OCI-LY3 (cell line): ENCODE measurements around the gene TNS3.

Source experiments
- EZH2phosphoT487 ChIP-seq: fragments of 200-600 bp; shearing (Covaris generic); IDR thresholded peaks from 2 replicates; pipeline ENCODE4 v1.6.1; 2018; ENCODE audit warnings: antibody characterized with exemption, mixed run types, low read depth
- TF ChIP-seq, protein P1 (sequence below): fragments of 200-600, 300-600 bp; sonication (generic); IDR thresholded peaks from 2 replicates; pipeline ENCODE4 v1.5.1; 2014; ENCODE audit warnings: antibody characterized with exemption, low read length, low read depth

DNA sequence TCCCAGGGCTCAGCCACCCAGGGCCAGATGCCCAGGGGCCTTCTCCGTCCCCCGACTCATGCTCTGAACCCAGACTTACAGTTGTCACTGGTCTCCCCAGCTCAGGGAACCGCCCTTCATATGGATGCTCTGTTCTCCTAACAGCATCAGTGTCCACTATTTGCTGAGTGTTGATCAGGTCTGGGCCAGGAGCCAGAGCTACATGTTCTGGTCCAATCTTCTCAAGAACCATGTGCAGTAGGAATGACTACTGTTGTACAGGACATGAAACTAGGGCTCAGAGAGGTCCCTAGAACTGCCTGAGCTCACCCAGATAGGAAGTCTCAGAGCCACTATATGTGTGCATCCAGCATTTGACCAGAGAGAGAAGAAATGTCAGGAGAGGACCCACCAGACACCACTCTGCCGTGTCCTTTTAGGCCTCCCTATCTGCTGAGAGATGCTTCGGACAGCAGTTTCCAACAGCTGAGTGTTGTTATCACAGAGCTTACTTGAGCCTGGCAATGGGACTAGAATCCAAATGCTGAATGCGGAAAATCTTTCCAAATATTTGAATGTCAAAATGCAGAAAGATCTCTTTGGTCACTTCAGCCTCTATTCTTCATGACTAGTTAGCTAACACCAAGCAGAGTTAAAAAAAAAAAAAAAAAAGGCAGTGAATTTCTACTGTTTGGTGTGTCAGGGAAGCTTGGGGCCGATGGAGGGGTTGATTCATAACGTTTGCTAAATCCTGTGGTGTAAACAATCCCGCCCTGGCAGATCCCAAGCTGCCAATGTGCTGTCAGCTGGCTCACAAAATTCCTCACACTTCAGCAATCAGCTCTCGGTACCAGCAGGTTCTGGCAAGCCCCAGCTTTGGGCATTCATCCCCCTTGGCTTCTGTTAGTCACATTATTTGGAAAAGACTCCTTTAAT is 246.1 kb downstream of the TNS3 start:
- TF ChIP-seq EZH2phosphoT487: no peak
- TF ChIP-seq, protein P1, sequence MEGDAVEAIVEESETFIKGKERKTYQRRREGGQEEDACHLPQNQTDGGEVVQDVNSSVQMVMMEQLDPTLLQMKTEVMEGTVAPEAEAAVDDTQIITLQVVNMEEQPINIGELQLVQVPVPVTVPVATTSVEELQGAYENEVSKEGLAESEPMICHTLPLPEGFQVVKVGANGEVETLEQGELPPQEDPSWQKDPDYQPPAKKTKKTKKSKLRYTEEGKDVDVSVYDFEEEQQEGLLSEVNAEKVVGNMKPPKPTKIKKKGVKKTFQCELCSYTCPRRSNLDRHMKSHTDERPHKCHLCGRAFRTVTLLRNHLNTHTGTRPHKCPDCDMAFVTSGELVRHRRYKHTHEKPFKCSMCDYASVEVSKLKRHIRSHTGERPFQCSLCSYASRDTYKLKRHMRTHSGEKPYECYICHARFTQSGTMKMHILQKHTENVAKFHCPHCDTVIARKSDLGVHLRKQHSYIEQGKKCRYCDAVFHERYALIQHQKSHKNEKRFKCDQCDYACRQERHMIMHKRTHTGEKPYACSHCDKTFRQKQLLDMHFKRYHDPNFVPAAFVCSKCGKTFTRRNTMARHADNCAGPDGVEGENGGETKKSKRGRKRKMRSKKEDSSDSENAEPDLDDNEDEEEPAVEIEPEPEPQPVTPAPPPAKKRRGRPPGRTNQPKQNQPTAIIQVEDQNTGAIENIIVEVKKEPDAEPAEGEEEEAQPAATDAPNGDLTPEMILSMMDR: no peak
